HG02852 (cell line): ENCODE measurements around the gene C16orf96.

Experiments used
- ATAC-seq: cut with Tn5 transposase; IDR thresholded peaks from one replicate; pipeline ENCODE4 v1.9.1; 2021; ENCODE audit warnings: mild to moderate bottlenecking, moderate library complexity; ENCODE audit not compliant: unreplicated experiment

The C16orf96 gene

GRCh38 chr16:4641895-4642294 lies 85.8 kb downstream of the C16orf96 start:
- no peak for ATAC-seq

GRCh38 chr16:4646773-4647643 lies 90.9 kb downstream of the C16orf96 start:
- no peak for ATAC-seq

- no peak for ATAC-seq
These were observed 91.5 kb downstream of the C16orf96 start for GRCh38 chr16:4647644-4647980.

- no peak for ATAC-seq
These were observed 92.8 kb downstream of the C16orf96 start for GRCh38 chr16:4648917-4649316.

GRCh38 chr16:4649744-4650442 lies 93.8 kb downstream of the C16orf96 start:
- ATAC-seq = no peak
